Natural killer cell (primary cell): Measurements from ENCODE around the gene MORN2. TPM values are rescaled to one million over a fixed set of nuclear protein-coding genes. Genes with fewer than 3 reads are reported as not detected.
"Not testable (repeated sequence)": the region's sequence is repeated elsewhere in the genome, so short reads cannot be mapped to it uniquely, and the experiment has no call there.

Source experiments
- ATAC-seq, 3 donors: fragments of 150-1000 bp in 2 of 3; fragments of 200-7000 bp in 1 of 3; cut with Tn5 transposase; 1 replicate in 1 of 3; 2 replicates in 2 of 3; pipeline ENCODE4 v1.10.0; 2021; ENCODE audit warnings: mild to moderate bottlenecking in 2 of 3, moderate library complexity in 2 of 3
- DNase-seq, 2 donors: peaks; one replicate each; pipeline versions ENCODE4 v3.0.0 to v3.0.0-alpha.2; 2013 to 2021; ENCODE audit warnings: mixed read lengths in 1 of 2
- H3K27ac ChIP-seq: one replicate; pipeline ENCODE4 v1.5.1; 2013; ENCODE audit warnings: mild to moderate bottlenecking, low read length
- H3K27me3 ChIP-seq: one replicate; pipeline ENCODE4 v1.6.1; 2013; ENCODE audit warnings: low read length; ENCODE audit not compliant: control insufficient read depth, insufficient read depth
- H3K36me3 ChIP-seq: one replicate; pipeline ENCODE4 v1.6.1; 2013; ENCODE audit warnings: low read length; ENCODE audit not compliant: control insufficient read depth, insufficient read depth
- H3K4me1 ChIP-seq: one replicate; pipeline ENCODE4 v1.6.1; 2013; ENCODE audit warnings: low read length; ENCODE audit not compliant: control insufficient read depth, insufficient read depth
- H3K4me3 ChIP-seq: one replicate; pipeline ENCODE4 v1.5.1; 2013; ENCODE audit warnings: low read length
- H3K9me3 ChIP-seq: one replicate; pipeline ENCODE4 v1.6.1; 2013; ENCODE audit warnings: low read length; ENCODE audit not compliant: control insufficient read depth, insufficient read depth
- H3K27ac Mint-ChIP-seq, 2 donors: one replicate each; pipeline ENCODE4 v1.8.0; 2022; ENCODE audit warnings: mild to moderate bottlenecking in 2 of 2, mixed read lengths in 2 of 2, moderate library complexity in 1 of 2
- H3K27me3 Mint-ChIP-seq, 2 donors: one replicate each; pipeline ENCODE4 v1.8.0; 2022; ENCODE audit warnings: low read depth in 2 of 2, mixed read lengths in 2 of 2
- H3K36me3 Mint-ChIP-seq: one replicate; pipeline ENCODE4 v1.8.0; 2022; ENCODE audit warnings: mixed read lengths
- H3K4me1 Mint-ChIP-seq, 2 donors: one replicate each; pipeline ENCODE4 v1.8.0; 2022; ENCODE audit warnings: mixed read lengths in 2 of 2
- H3K4me3 Mint-ChIP-seq: one replicate; pipeline ENCODE4 v1.8.0; 2022; ENCODE audit warnings: mild to moderate bottlenecking, moderate library complexity, mixed read lengths
- H3K9me3 Mint-ChIP-seq, 2 donors: one replicate each; pipeline ENCODE4 v1.8.0; 2022; ENCODE audit warnings: mixed read lengths in 2 of 2
- CTCF ChIP-seq: fragments of 200-600 bp; IDR thresholded peaks from one replicate; pipeline ENCODE4 v1.8.0; 2022; ENCODE audit warnings: antibody characterized with exemption
- WGBS: methylation state at CpG from one replicate; pipeline ENCODE4 v1.1.7; 2013; ENCODE audit warnings: missing lambda C conversion rate; ENCODE audit not compliant: insufficient coverage; 5-methylcytosine and 5-hydroxymethylcytosine counted together
- intact Hi-C: fragments of 100-400 bp; cut with micrococcal nuclease; formaldehyde crosslinking; loops from one replicate; pipeline ENCODE4 v1.14.2; 2022
- total RNA-seq, 4 donors: library from RNA; stranded (reverse); fragments of 120-200 nt in 1 of 4; gene quantifications; one replicate each; pipeline versions ENCODE4 v1.2.3 to v1.2.4, GENCODE V29; 2013 to 2022

Gene MORN2
- total RNA-seq: 1 to 10 TPM; 1.4 to 2.3 (median 1.7) TPM
- 2.4 TPM for total RNA-seq (2013)

- DNase-seq (peak; percentile 77 to 86), ATAC-seq (peak; percentile 97)
- Histone ChIP-seq H3K9me3 (no peaks in the 10 kb centered on the region), H3K4me3 (peak within 1 kb of the TSS; percentile 79), H3K4me1 (peaks cover 7% of the 10 kb centered on the region), H3K27me3 (no peaks in the 10 kb centered on the region), H3K27ac (peak within 1 kb of the TSS; percentile 32), H3K36me3 (no peaks in the 10 kb centered on the region)
- WGBS: 2% methylated on average over 52 of the region's 52 CpGs
- H3K9me3 Mint-ChIP-seq: no peaks in the 10 kb centered on the region
- TF ChIP-seq CTCF: no peak
- H3K4me3 Mint-ChIP-seq: peak within 1 kb of the TSS; percentile 95
- peaks cover 20 to 27% of the 10 kb centered on the region in 2 donors for H3K4me1 Mint-ChIP-seq
- no peaks in the 10 kb centered on the region for H3K36me3 Mint-ChIP-seq
- H3K27ac Mint-ChIP-seq: peak within 1 kb of the TSS; percentile 85 to 98
- no peaks in the 10 kb centered on the region for H3K27me3 Mint-ChIP-seq
- intact Hi-C loops: no loop called here
Observed at GRCh38 chr2:38875576-38876367, at the start of gene MORN2, which contains the start of gene DHX57. MORN2 (plus strand) TSS chr2:38875976. DHX57 (minus strand) TSS chr2:38875934; CDS start chr2:38868405, 7,529 bp downstream.

- H3K4me3 ChIP-seq, H3K4me1 Mint-ChIP-seq, DNase-seq, H3K27ac ChIP-seq, H3K27me3 ChIP-seq, H3K27me3 Mint-ChIP-seq, H3K9me3 Mint-ChIP-seq, H3K4me1 ChIP-seq, H3K9me3 ChIP-seq, intact Hi-C loops, H3K4me3 Mint-ChIP-seq, ATAC-seq: not testable (repeated sequence)
- WGBS: 62% methylated on average over 9 of the region's 10 CpGs
- Mint-ChIP-seq H3K27ac (peak overlapping the region in 1 of 2 donors; percentile 16), H3K36me3 (peaks cover 11% of the 10 kb centered on the region)
- H3K36me3 ChIP-seq: peaks cover 26% of the 10 kb centered on the region
Observed at GRCh38 chr2:38827539-38828145, 48.1 kb upstream of the MORN2 start.

- Histone ChIP-seq H3K27ac (no peak overlapping the region), H3K36me3 (peaks cover 21% of the 10 kb centered on the region), H3K4me3 (no peak overlapping the region), H3K27me3 (no peaks in the 10 kb centered on the region), H3K4me1 (no peaks in the 10 kb centered on the region), H3K9me3 (no peaks in the 10 kb centered on the region)
- DNase-seq: no peak
- Mint-ChIP-seq H3K27me3 (no peaks in the 10 kb centered on the region), H3K4me3 (no peak overlapping the region), H3K27ac (no peak overlapping the region), H3K36me3 (peaks cover 6% of the 10 kb centered on the region), H3K4me1 (peaks cover 0 to 5% of the 10 kb centered on the region in 2 donors), H3K9me3 (no peaks in the 10 kb centered on the region)
- intact Hi-C loops: no loop called here
- WGBS: 88% methylated on average over 4 of the region's 4 CpGs
- TF ChIP-seq CTCF: no peak
- no peak for ATAC-seq
Observed at GRCh38 chr2:38828460-38828859, 47.3 kb upstream of the MORN2 start.

GRCh38 chr2:38829971-38830370, 45.8 kb upstream of the MORN2 start:
- TF ChIP-seq CTCF: no peak
- Mint-ChIP-seq H3K27ac (no peak overlapping the region), H3K4me1 (peaks cover 0 to 5% of the 10 kb centered on the region in 2 donors), H3K4me3 (no peak overlapping the region), H3K36me3 (peaks cover 5% of the 10 kb centered on the region), H3K27me3 (no peaks in the 10 kb centered on the region), H3K9me3 (no peaks in the 10 kb centered on the region)
- ATAC-seq: no peak
- Histone ChIP-seq H3K4me3 (no peak overlapping the region), H3K36me3 (peaks cover 19% of the 10 kb centered on the region), H3K27ac (no peak overlapping the region), H3K9me3 (no peaks in the 10 kb centered on the region), H3K4me1 (no peaks in the 10 kb centered on the region), H3K27me3 (no peaks in the 10 kb centered on the region)
- WGBS: 100% methylated on average over 1 of the region's 1 CpG
- no peak for DNase-seq
- intact Hi-C loops: no loop called here
